Ishikawa (cell line): ENCODE measurements around the gene FETUB.

Experiments used
- CEBPB ChIP-seq: IDR thresholded peaks from 2 replicates; pipeline ENCODE4 v1.6.1; 2012
- CREB1 ChIP-seq: IDR thresholded peaks from 2 replicates; pipeline ENCODE4 v1.6.1; 2012; ENCODE audit warnings: low read depth
- EGR1 ChIP-seq: IDR thresholded peaks from 2 replicates; pipeline ENCODE4 v1.6.1; 2012
- EP300 ChIP-seq: IDR thresholded peaks from 2 replicates; pipeline ENCODE4 v1.6.1; 2012; ENCODE audit warnings: borderline replicate concordance
- FOXM1 ChIP-seq: IDR thresholded peaks from 2 replicates; pipeline ENCODE4 v1.6.1; 2012; ENCODE audit warnings: low read depth, borderline replicate concordance
- NFIC ChIP-seq: IDR thresholded peaks from 2 replicates; pipeline ENCODE4 v1.6.1; 2012
- RAD21 ChIP-seq: IDR thresholded peaks from 2 replicates; pipeline ENCODE4 v1.6.1; 2012; ENCODE audit warnings: low read depth
- TAF1 ChIP-seq: IDR thresholded peaks from 2 replicates; pipeline ENCODE4 v1.6.1; 2012; ENCODE audit warnings: low read depth, mild to moderate bottlenecking
- TCF12 ChIP-seq: IDR thresholded peaks from 2 replicates; pipeline ENCODE4 v1.6.1; 2012; ENCODE audit warnings: low read depth
- TEAD4 ChIP-seq: IDR thresholded peaks from 2 replicates; pipeline ENCODE4 v1.6.1; 2012
- YY1 ChIP-seq: IDR thresholded peaks from 2 replicates; pipeline ENCODE4 v1.6.1; 2012; ENCODE audit warnings: low read depth
- ZBTB7A ChIP-seq: IDR thresholded peaks from 2 replicates; pipeline ENCODE4 v1.6.1; 2012; ENCODE audit warnings: low read depth
- TF ChIP-seq, protein P1 (sequence below): IDR thresholded peaks from 2 replicates; pipeline ENCODE4 v1.6.1; 2012; ENCODE audit warnings: low read depth, mild to moderate bottlenecking
- TF ChIP-seq, protein P2 (sequence below): IDR thresholded peaks from 2 replicates; pipeline ENCODE4 v1.6.1; 2012
- TF ChIP-seq, protein P3 (sequence below): IDR thresholded peaks from 2 replicates; pipeline ENCODE4 v1.6.1; 2012

The FETUB gene

DNA sequence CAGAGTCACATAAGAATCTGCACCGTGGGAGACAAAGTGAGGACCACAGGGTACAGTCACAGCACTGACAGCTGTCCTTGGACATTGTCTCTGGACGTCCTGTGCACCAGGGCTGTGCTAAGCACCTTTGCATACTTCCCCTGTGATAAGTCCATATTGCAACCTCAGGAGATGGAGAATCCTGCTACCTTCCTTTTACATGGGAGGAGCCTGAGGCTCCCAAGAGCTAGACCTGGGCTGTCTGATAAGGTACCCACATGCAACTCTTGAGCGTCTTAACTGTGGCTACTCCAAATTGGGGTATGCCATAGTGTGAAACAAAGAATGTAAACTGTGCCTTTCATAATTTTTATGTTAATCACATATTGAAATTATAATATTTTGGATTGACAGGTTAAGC, 2.5 kb upstream of the FETUB start:
- TF ChIP-seq TCF12 (no peak), NFIC (no peak), TAF1 (no peak), FOXM1 (no peak), EGR1 (no peak), TEAD4 (no peak), YY1 (no peak), RAD21 (no peak), EP300 (no peak), ZBTB7A (no peak)
- TF ChIP-seq, protein P1, sequence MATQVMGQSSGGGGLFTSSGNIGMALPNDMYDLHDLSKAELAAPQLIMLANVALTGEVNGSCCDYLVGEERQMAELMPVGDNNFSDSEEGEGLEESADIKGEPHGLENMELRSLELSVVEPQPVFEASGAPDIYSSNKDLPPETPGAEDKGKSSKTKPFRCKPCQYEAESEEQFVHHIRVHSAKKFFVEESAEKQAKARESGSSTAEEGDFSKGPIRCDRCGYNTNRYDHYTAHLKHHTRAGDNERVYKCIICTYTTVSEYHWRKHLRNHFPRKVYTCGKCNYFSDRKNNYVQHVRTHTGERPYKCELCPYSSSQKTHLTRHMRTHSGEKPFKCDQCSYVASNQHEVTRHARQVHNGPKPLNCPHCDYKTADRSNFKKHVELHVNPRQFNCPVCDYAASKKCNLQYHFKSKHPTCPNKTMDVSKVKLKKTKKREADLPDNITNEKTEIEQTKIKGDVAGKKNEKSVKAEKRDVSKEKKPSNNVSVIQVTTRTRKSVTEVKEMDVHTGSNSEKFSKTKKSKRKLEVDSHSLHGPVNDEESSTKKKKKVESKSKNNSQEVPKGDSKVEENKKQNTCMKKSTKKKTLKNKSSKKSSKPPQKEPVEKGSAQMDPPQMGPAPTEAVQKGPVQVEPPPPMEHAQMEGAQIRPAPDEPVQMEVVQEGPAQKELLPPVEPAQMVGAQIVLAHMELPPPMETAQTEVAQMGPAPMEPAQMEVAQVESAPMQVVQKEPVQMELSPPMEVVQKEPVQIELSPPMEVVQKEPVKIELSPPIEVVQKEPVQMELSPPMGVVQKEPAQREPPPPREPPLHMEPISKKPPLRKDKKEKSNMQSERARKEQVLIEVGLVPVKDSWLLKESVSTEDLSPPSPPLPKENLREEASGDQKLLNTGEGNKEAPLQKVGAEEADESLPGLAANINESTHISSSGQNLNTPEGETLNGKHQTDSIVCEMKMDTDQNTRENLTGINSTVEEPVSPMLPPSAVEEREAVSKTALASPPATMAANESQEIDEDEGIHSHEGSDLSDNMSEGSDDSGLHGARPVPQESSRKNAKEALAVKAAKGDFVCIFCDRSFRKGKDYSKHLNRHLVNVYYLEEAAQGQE, result no peak
- TF ChIP-seq, protein P2, sequence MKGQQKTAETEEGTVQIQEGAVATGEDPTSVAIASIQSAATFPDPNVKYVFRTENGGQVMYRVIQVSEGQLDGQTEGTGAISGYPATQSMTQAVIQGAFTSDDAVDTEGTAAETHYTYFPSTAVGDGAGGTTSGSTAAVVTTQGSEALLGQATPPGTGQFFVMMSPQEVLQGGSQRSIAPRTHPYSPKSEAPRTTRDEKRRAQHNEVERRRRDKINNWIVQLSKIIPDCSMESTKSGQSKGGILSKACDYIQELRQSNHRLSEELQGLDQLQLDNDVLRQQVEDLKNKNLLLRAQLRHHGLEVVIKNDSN, result no peak
- TF ChIP-seq, protein P3, sequence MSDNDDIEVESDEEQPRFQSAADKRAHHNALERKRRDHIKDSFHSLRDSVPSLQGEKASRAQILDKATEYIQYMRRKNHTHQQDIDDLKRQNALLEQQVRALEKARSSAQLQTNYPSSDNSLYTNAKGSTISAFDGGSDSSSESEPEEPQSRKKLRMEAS, result no peak

DNA sequence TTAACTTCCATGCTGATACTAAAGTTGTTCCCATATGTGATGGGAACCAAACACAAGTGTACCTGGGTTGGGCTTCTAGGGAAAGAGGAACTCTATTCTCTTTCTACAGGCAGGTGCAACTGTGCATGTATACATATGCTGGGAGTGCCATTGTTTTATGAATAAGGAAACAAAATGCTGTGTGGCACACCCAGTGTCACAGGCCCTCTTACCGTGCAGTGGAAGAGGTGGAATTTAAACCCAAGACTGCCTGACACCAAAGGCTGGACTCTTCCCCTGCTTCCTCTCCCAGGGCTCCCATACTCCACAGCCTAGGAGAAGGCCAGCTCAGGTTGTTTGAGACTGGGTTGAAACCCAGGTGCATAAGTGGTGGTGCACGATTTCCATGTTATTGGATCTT, 1.9 kb upstream of the FETUB start:
- TF ChIP-seq TEAD4 (no peak), EP300 (no peak), EGR1 (no peak), TAF1 (no peak), FOXM1 (no peak), TCF12 (no peak), CREB1 (no peak), RAD21 (no peak), YY1 (no peak), NFIC (no peak), CEBPB (no peak), ZBTB7A (no peak)
- TF ChIP-seq, protein P3, result no peak
- TF ChIP-seq, protein P1, result no peak
- TF ChIP-seq, protein P2, result no peak

DNA sequence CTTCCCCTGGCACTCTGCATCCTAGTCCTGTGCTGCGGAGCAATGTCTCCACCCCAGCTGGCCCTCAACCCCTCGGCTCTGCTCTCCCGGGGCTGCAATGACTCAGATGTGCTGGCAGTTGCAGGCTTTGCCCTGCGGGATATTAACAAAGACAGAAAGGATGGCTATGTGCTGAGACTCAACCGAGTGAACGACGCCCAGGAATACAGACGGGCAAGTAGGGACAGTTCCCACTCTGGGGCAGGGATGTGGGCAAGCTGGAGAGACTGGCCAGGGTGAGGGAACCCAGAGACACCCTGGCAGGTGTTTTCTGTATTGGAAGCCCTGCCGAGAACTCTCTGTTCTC, 247 bp downstream of the FETUB start:
- TF ChIP-seq CREB1 (no peak), YY1 (no peak), ZBTB7A (no peak)
- TF ChIP-seq, protein P3, result no peak
- TF ChIP-seq, protein P2, result no peak
- TF ChIP-seq, protein P1, result 0 out of 2 replicates have a peak, but pooled peaks have one; percentile 6

DNA sequence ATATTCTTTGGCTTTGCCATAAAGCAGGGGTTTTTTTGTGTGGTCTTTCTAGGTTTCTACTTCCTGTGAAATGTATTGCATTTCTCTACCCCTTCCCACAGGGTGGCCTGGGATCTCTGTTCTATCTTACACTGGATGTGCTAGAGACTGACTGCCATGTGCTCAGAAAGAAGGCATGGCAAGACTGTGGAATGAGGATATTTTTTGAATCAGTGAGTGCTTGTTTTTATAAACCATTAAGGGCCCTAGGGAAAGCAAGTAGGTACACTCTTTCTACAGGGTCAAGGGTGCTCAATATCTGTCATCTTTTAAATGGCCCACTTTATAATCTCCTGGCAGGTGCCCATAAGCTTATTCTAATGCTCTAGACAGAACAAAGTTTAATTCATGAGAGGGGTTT, 730 bp downstream of the FETUB start:
- no peak for TF ChIP-seq RAD21
- TF ChIP-seq TEAD4, result no peak
- TF ChIP-seq, protein P2, result no peak
- no peak for TF ChIP-seq YY1
- no peak for TF ChIP-seq NFIC
- no peak for TF ChIP-seq TCF12
- TF ChIP-seq, protein P3, result no peak
- no peak for TF ChIP-seq TAF1
- TF ChIP-seq ZBTB7A, result no peak
- TF ChIP-seq FOXM1, result no peak
- TF ChIP-seq, protein P1, result no peak
- TF ChIP-seq CREB1, result no peak
- TF ChIP-seq EGR1, result no peak
- no peak for TF ChIP-seq EP300
- TF ChIP-seq CEBPB, result no peak
